ENCODE measurements around the gene DOK4. TPM values are rescaled to one million over a fixed set of nuclear protein-coding genes. Genes with fewer than 3 reads are reported as not detected.

The DOK4 gene
- total RNA-seq: 10 to 100 TPM in 1 of 4 donors, 1 to 10 TPM in 3; 3.6 to 12.8 (median 7.3) TPM

GRCh38 chr16:57485916-57486857 lies at the start of gene DOK4:
Gene DOK4, minus strand, starts transcription at chr16:57486493. Its CDS starts 6,986 bp downstream, at chr16:57479507.
- TF ChIP-seq CTCF (IDR thresholded peaks at IDR 0.05; ENCODE audit: low read depth): no peak

GRCh38 chr16:57535680-57536305 lies 49.5 kb upstream of the DOK4 start:
- TF ChIP-seq CTCF (IDR thresholded peaks at IDR 0.05; ENCODE audit: low read depth): no peak

GRCh38 chr16:57534881-57535658 lies 48.8 kb upstream of the DOK4 start:
- no peak for TF ChIP-seq CTCF (IDR thresholded peaks at IDR 0.05; ENCODE audit: low read depth)

GRCh38 chr16:57534337-57534880 lies 48.1 kb upstream of the DOK4 start:
- TF ChIP-seq CTCF (IDR thresholded peaks at IDR 0.05; ENCODE audit: low read depth): no peak

GRCh38 chr16:57533431-57534336 lies 47.4 kb upstream of the DOK4 start:
- TF ChIP-seq CTCF (IDR thresholded peaks at IDR 0.05; ENCODE audit: low read depth): no peak

GRCh38 chr16:57532266-57532625 lies 46.0 kb upstream of the DOK4 start:
- no peak for TF ChIP-seq CTCF (IDR thresholded peaks at IDR 0.05; ENCODE audit: low read depth)
